DOHH2 (cell line): ENCODE results near the gene PSME2.

ENCODE experiments used
- H3F3A ChIP-seq: fragments of 200-600 bp; sonication (generic), shearing (Covaris generic); 2 replicates; pipeline ENCODE4 v1.6.0; 2016; ENCODE audit warnings: antibody characterized with exemption, mild to moderate bottlenecking; ENCODE audit not compliant: control insufficient read depth, insufficient read depth
- H3K27ac ChIP-seq: fragments of 200-600 bp; sonication (generic); 2 replicates; pipeline ENCODE4 v1.5.1; 2014; ENCODE audit warnings: low read depth, mild to moderate bottlenecking, low read length, moderate library complexity
- H3K27me3 ChIP-seq: fragments of 200-600 bp; sonication (generic); 2 replicates; pipeline ENCODE4 v1.6.1; 2014; ENCODE audit warnings: mild to moderate bottlenecking, low read length, mixed read lengths; ENCODE audit not compliant: control insufficient read depth
- H3K36me3 ChIP-seq: fragments of 200-600 bp; sonication (generic); 2 replicates; pipeline ENCODE4 v1.6.1; 2014; ENCODE audit warnings: mild to moderate bottlenecking, low read length, moderate library complexity, mixed read lengths; ENCODE audit not compliant: control insufficient read depth
- H3K4me1 ChIP-seq: fragments of 200-600 bp; sonication (generic); 2 replicates; pipeline ENCODE4 v1.6.1; 2014; ENCODE audit warnings: mild to moderate bottlenecking, low read length, mixed read lengths; ENCODE audit not compliant: control insufficient read depth
- H3K4me2 ChIP-seq: fragments of 200-600 bp; sonication (generic); 2 replicates; pipeline ENCODE4 v1.6.0; 2014; ENCODE audit warnings: mild to moderate bottlenecking, low read length, moderate library complexity
- H3K4me3 ChIP-seq: fragments of 200-600 bp; sonication (generic); 2 replicates; pipeline ENCODE4 v1.5.1; 2014; ENCODE audit warnings: mild to moderate bottlenecking, low read length, mixed read lengths
- H3K79me2 ChIP-seq: fragments of 200-600 bp; sonication (generic); 2 replicates; pipeline ENCODE4 v1.6.1; 2014; ENCODE audit warnings: mild to moderate bottlenecking, low read length, mixed read lengths; ENCODE audit not compliant: control insufficient read depth
- H3K9me2 ChIP-seq: fragments of 200-600 bp; sonication (generic); replicated peaks from 2 replicates; pipeline ENCODE4 v1.6.1; 2014; ENCODE audit warnings: mild to moderate bottlenecking, low read length, mixed read lengths; ENCODE audit not compliant: control insufficient read depth
- H3K9me3 ChIP-seq: fragments of 200-600 bp; sonication (generic); 2 replicates; pipeline ENCODE4 v1.6.1; 2014; ENCODE audit warnings: antibody characterized with exemption, low read length, mixed read lengths; ENCODE audit not compliant: control insufficient read depth, insufficient read depth
- H4K20me1 ChIP-seq: fragments of 200-600 bp; sonication (generic); 2 replicates; pipeline ENCODE4 v1.6.0; 2014; ENCODE audit warnings: low read depth, mild to moderate bottlenecking, antibody characterized with exemption, low read length, moderate library complexity; ENCODE audit not compliant: control insufficient read depth, insufficient read depth
- EZH2phosphoT487 ChIP-seq: fragments of 200-600 bp; sonication (generic); IDR thresholded peaks from 2 replicates; pipeline ENCODE4 v1.6.1; 2017; ENCODE audit warnings: borderline replicate concordance, mild to moderate bottlenecking, antibody characterized with exemption, low read length, moderate library complexity, mixed read lengths
- TF ChIP-seq, protein P1 (sequence below): fragments of 200-600 bp; sonication (generic); IDR thresholded peaks from one replicate; pipeline ENCODE4 v1.5.1; 2014; ENCODE audit warnings: antibody characterized with exemption, mild to moderate bottlenecking, low read depth, low read length; ENCODE audit not compliant: poor library complexity, severe bottlenecking

Gene PSME2

DNA sequence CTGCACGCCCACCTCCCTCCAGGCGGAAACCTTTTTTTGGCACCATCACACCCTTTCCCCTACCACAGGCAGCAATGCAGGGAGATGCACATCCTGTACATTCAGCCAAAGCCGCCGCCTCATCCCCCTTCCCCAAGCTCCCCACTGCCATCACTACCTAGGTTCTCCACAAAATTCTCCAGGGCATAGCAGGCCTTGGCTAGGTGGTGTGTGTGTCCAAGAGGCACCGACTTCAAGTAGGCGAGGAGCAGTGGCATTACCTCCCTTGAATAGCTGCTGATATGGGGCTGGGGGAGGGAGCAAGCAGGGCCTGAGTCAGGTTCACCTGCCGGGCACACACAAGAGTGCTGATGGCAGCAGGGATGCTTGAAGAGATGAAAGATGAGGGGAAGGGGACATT is 38.6 kb upstream of the PSME2 start:
- Histone ChIP-seq H3F3A (peaks cover 10% of the 10 kb centered on the region), H3K79me2 (peaks cover 22% of the 10 kb centered on the region), H3K4me1 (peaks cover 21% of the 10 kb centered on the region), H3K27ac (no peak overlapping the region), H4K20me1 (no peaks in the 10 kb centered on the region), H3K9me2 (no peaks in the 10 kb centered on the region), H3K9me3 (no peaks in the 10 kb centered on the region), H3K4me3 (no peak overlapping the region), H3K27me3 (no peaks in the 10 kb centered on the region), H3K36me3 (peaks cover 81% of the 10 kb centered on the region), H3K4me2 (no peak overlapping the region)
- no peak for TF ChIP-seq EZH2phosphoT487
- TF ChIP-seq, protein P1, sequence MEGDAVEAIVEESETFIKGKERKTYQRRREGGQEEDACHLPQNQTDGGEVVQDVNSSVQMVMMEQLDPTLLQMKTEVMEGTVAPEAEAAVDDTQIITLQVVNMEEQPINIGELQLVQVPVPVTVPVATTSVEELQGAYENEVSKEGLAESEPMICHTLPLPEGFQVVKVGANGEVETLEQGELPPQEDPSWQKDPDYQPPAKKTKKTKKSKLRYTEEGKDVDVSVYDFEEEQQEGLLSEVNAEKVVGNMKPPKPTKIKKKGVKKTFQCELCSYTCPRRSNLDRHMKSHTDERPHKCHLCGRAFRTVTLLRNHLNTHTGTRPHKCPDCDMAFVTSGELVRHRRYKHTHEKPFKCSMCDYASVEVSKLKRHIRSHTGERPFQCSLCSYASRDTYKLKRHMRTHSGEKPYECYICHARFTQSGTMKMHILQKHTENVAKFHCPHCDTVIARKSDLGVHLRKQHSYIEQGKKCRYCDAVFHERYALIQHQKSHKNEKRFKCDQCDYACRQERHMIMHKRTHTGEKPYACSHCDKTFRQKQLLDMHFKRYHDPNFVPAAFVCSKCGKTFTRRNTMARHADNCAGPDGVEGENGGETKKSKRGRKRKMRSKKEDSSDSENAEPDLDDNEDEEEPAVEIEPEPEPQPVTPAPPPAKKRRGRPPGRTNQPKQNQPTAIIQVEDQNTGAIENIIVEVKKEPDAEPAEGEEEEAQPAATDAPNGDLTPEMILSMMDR: no peak

DNA sequence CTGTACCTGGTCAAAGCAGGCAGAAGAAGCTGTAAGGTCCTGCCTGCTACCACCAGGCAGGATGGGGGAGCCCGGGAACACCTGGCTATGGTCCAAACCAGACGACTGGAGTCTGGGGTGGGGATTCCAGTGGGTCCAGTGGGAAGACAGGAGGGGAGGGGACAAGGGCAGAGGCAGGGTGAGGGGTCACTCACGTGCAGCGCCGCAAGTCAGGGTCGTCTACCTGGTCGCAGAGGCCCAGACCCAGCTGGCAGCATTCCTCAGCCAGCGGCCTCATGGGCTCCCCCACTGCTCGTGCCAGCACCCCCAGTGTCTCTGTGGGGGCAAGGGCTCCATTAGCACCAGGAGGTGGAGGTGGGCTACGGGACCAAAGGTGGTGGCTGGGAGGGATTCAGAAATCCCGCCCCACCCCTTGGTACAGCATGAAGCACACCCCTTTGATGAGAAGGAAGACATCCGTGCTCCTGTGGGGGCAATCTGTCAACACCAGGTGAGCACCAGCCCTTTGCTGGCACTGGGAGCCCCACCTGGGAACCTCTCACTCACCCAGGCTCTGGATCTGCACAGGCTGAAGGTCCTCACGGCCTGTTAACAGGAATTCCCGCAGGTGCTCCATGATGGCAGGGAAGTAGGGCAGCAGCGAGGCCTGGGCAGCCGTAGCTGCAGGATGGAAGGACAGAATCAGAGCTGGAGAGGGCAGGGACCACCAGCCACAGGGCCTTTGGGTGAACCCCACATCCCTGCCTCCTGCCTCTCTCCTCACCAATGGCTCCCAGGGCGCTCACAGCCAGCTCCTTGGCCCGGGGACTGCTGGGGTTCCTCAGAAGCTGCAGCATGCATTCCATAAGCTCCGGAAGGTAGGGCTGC is 37.9 kb upstream of the PSME2 start:
- Histone ChIP-seq H3K4me1 (peaks cover 19% of the 10 kb centered on the region), H3K27me3 (no peaks in the 10 kb centered on the region), H3K79me2 (peaks cover 22% of the 10 kb centered on the region), H3F3A (peaks cover 6% of the 10 kb centered on the region), H3K4me2 (no peak overlapping the region), H3K4me3 (no peak overlapping the region), H3K9me2 (no peaks in the 10 kb centered on the region), H3K36me3 (peaks cover 85% of the 10 kb centered on the region), H4K20me1 (no peaks in the 10 kb centered on the region), H3K9me3 (no peaks in the 10 kb centered on the region), H3K27ac (no peak overlapping the region)
- no peak for TF ChIP-seq EZH2phosphoT487
- TF ChIP-seq, protein P1: no peak

DNA sequence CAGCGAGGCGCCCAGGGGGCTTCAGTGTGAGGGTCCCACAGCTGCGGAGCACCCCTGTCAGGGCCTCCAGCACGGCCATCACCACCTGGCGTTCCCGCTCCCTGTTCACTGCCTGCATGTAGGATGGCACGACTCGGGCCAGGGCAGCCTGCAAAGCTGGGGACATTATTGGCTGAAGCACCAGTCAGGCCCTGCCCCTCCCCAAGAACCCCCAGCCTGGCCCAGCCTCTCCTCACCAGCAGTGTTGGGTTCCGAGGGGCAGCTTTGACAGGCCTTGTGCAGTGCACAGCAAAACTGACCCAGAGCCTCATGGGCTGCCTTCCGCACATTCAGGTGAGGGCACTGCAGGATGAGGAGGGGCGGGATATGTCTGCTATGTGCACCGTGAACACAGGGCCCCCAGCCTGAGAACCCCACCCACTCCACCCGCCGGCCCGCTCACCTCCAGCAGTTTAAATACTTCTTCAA is 36.6 kb upstream of the PSME2 start:
- H4K20me1 ChIP-seq: no peaks in the 10 kb centered on the region
- peaks cover 96% of the 10 kb centered on the region for H3K36me3 ChIP-seq
- no peak for TF ChIP-seq EZH2phosphoT487
- TF ChIP-seq, protein P1: no peak
- no peaks in the 10 kb centered on the region for H3K27me3 ChIP-seq
- no peak overlapping the region for H3K4me3 ChIP-seq
- peaks cover 16% of the 10 kb centered on the region for H3K79me2 ChIP-seq
- no peak overlapping the region for H3K27ac ChIP-seq
- H3K4me2 ChIP-seq: no peak overlapping the region
- peaks cover 3% of the 10 kb centered on the region; the same call in 1 of the 2 replicates for H3F3A ChIP-seq
- H3K9me3 ChIP-seq: no peaks in the 10 kb centered on the region
- H3K9me2 ChIP-seq: no peaks in the 10 kb centered on the region
- peaks cover 13% of the 10 kb centered on the region for H3K4me1 ChIP-seq
